NCI-H1436 (cell line): ENCODE measurements around the gene SHISA3.

Source experiments
- DNase-seq: peaks from one replicate; lab custom pipeline; 2025; lab: John Stamatoyannopoulos, UW

The SHISA3 gene

GRCh38 chr4:42446823-42447222 is 49.5 kb downstream of the SHISA3 start:
- no peak for DNase-seq
